Measurements from ENCODE around the gene PRAC2.

GRCh38 chr17:48720266-48721008, 2.5 kb upstream of the PRAC2 start:
- TF ChIP-seq, protein P1, sequence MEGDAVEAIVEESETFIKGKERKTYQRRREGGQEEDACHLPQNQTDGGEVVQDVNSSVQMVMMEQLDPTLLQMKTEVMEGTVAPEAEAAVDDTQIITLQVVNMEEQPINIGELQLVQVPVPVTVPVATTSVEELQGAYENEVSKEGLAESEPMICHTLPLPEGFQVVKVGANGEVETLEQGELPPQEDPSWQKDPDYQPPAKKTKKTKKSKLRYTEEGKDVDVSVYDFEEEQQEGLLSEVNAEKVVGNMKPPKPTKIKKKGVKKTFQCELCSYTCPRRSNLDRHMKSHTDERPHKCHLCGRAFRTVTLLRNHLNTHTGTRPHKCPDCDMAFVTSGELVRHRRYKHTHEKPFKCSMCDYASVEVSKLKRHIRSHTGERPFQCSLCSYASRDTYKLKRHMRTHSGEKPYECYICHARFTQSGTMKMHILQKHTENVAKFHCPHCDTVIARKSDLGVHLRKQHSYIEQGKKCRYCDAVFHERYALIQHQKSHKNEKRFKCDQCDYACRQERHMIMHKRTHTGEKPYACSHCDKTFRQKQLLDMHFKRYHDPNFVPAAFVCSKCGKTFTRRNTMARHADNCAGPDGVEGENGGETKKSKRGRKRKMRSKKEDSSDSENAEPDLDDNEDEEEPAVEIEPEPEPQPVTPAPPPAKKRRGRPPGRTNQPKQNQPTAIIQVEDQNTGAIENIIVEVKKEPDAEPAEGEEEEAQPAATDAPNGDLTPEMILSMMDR (IDR thresholded peaks at IDR 0.05), result no peak
- TF ChIP-seq REST (IDR thresholded peaks at IDR 0.05; ENCODE audit: insufficient read depth in 1 of 2, low read depth in 2 of 2, low read length in 1 of 2), result no peak
- no peak for TF ChIP-seq SIN3A (IDR thresholded peaks at IDR 0.05; ENCODE audit: borderline replicate concordance, insufficient read depth, low read depth, low read length)
- no peak for TF ChIP-seq POLR2AphosphoS5 (IDR thresholded peaks at IDR 0.05; ENCODE audit: low read depth, low read length)
- TF ChIP-seq TCF7L2 (IDR thresholded peaks at IDR 0.05; ENCODE audit: low read depth, low read length), result no peak
